KMS-11 (cell line): ENCODE data around the gene PARVB.

Source experiments
- H2AFZ ChIP-seq: fragments of 200-600 bp; sonication (generic); 2 replicates; pipeline ENCODE4 v1.6.1; 2016; ENCODE audit warnings: antibody characterized with exemption, mixed run types, low read depth
- H3K27ac ChIP-seq: fragments of 200-600 bp; sonication (generic); 2 replicates; pipeline ENCODE4 v1.6.1; 2016; ENCODE audit warnings: mild to moderate bottlenecking, mixed run types
- H3K27me3 ChIP-seq: fragments of 200-600 bp; sonication (generic); 2 replicates; pipeline ENCODE4 v1.6.1; 2017; ENCODE audit warnings: mild to moderate bottlenecking, low read depth, mixed run types, moderate library complexity; ENCODE audit not compliant: insufficient read depth
- H3K36me3 ChIP-seq: fragments of 200-600 bp; sonication (generic); 2 replicates; pipeline ENCODE4 v1.6.1; 2017; ENCODE audit warnings: mild to moderate bottlenecking, mixed run types; ENCODE audit not compliant: insufficient read depth
- H3K4me1 ChIP-seq: fragments of 200-600 bp; sonication (generic); 2 replicates; pipeline ENCODE4 v1.6.1; 2016; ENCODE audit warnings: mild to moderate bottlenecking, low read depth, mixed run types; ENCODE audit not compliant: poor library complexity, severe bottlenecking
- H3K4me2 ChIP-seq: fragments of 200-600 bp; sonication (generic); 2 replicates; pipeline ENCODE4 v1.7.0; 2016; ENCODE audit warnings: mild to moderate bottlenecking, mixed run types
- H3K4me3 ChIP-seq: fragments of 200-600 bp; sonication (generic); IDR thresholded peaks from 2 replicates; pipeline ENCODE4 v1.6.1; 2017; ENCODE audit warnings: low read depth, low read length, mixed read lengths; ENCODE audit not compliant: insufficient read depth
- H3K79me2 ChIP-seq: fragments of 200-600 bp; sonication (generic); 2 replicates; pipeline ENCODE4 v1.6.1; 2016; ENCODE audit warnings: low read depth, mixed run types; ENCODE audit not compliant: insufficient read depth
- H3K9ac ChIP-seq: fragments of 200-600 bp; sonication (generic); 2 replicates; pipeline ENCODE4 v1.6.1; 2016; ENCODE audit warnings: mild to moderate bottlenecking, mixed run types
- H4K20me1 ChIP-seq: fragments of 200-600 bp; sonication (generic); 2 replicates; pipeline ENCODE4 v1.6.1; 2016; ENCODE audit warnings: mild to moderate bottlenecking, mixed run types; ENCODE audit not compliant: insufficient read depth
- CTCF ChIP-seq: fragments of 200-600 bp; sonication (generic); conservative IDR thresholded peaks from 2 replicates; pipeline ENCODE4 v1.6.1; 2017; ENCODE audit warnings: low read depth, mild to moderate bottlenecking, antibody characterized with exemption, low read length, moderate library complexity, mixed read lengths

PARVB gene

GRCh38 chr22:44207173-44207980 is 183.3 kb downstream of the PARVB start:
- no peaks in the 10 kb centered on the region for H4K20me1 ChIP-seq
- H3K4me2 ChIP-seq, result no peak overlapping the region
- H2AFZ ChIP-seq, result no peak overlapping the region
- H3K79me2 ChIP-seq, result no peaks in the 10 kb centered on the region
- no peak for TF ChIP-seq CTCF
- H3K27ac ChIP-seq, result no peak overlapping the region
- H3K4me1 ChIP-seq, result no peaks in the 10 kb centered on the region
- no peaks in the 10 kb centered on the region for H3K36me3 ChIP-seq
- H3K27me3 ChIP-seq, result peaks cover 6% of the 10 kb centered on the region; the same call in 1 of the 2 replicates
- no peak overlapping the region for H3K9ac ChIP-seq
- H3K4me3 ChIP-seq, result no peak overlapping the region

GRCh38 chr22:44207981-44208317 is 183.8 kb downstream of the PARVB start:
- Histone ChIP-seq H4K20me1 (no peaks in the 10 kb centered on the region), H3K9ac (no peak overlapping the region), H3K4me2 (no peak overlapping the region), H3K4me1 (no peaks in the 10 kb centered on the region), H3K27ac (no peak overlapping the region), H3K79me2 (no peaks in the 10 kb centered on the region), H3K4me3 (no peak overlapping the region), H2AFZ (no peak overlapping the region), H3K27me3 (peaks cover 4% of the 10 kb centered on the region; the same call in 1 of the 2 replicates), H3K36me3 (no peaks in the 10 kb centered on the region)
- TF ChIP-seq CTCF, result no peak

- Histone ChIP-seq H3K36me3 (no peaks in the 10 kb centered on the region), H3K79me2 (no peaks in the 10 kb centered on the region), H3K4me2 (no peak overlapping the region), H4K20me1 (no peaks in the 10 kb centered on the region), H3K27me3 (no peaks in the 10 kb centered on the region; the same call in 1 of the 2 replicates), H3K4me3 (no peak overlapping the region), H3K27ac (no peak overlapping the region), H2AFZ (no peak overlapping the region), H3K4me1 (no peaks in the 10 kb centered on the region), H3K9ac (no peak overlapping the region)
- no peak for TF ChIP-seq CTCF
Observed at GRCh38 chr22:44209343-44209742, 185.2 kb downstream of the PARVB start.

GRCh38 chr22:44210722-44211121 is 186.6 kb downstream of the PARVB start:
- Histone ChIP-seq H4K20me1 (no peaks in the 10 kb centered on the region), H3K79me2 (no peaks in the 10 kb centered on the region), H2AFZ (no peak overlapping the region), H3K27me3 (no peaks in the 10 kb centered on the region; the same call in 1 of the 2 replicates), H3K9ac (no peak overlapping the region), H3K27ac (no peak overlapping the region), H3K4me2 (no peak overlapping the region), H3K4me3 (no peak overlapping the region), H3K4me1 (no peaks in the 10 kb centered on the region), H3K36me3 (no peaks in the 10 kb centered on the region)
- TF ChIP-seq CTCF, result no peak
